Esophagus muscularis mucosa (tissue), 4 donors: Measurements from ENCODE around the gene COX6A2. TPM values are rescaled to one million over a fixed set of nuclear protein-coding genes. Genes with fewer than 3 reads are reported as not detected.

ENCODE experiments used
- DNase-seq: peaks from one replicate; pipeline ENCODE4 v3.0.0-alpha.2; 2017; ENCODE audit errors: extremely low spot score
- H3K27ac ChIP-seq, 4 donors: fragments of 200-600 bp; sonication (generic); replicated peaks in 1 of 4; 1 replicate in 3 of 4; 2 replicates in 1 of 4; pipeline ENCODE4 v1.5.1; 2016 to 2019; ENCODE audit warnings: mild to moderate bottlenecking in 1 of 4
- H3K27me3 ChIP-seq, 4 donors: fragments of 200-600 bp; sonication (generic); one replicate each; pipeline versions ENCODE4 v1.5.1 to v1.6.0; 2016 to 2019
- H3K36me3 ChIP-seq, 4 donors: fragments of 200-600 bp; sonication (generic); one replicate each; pipeline ENCODE4 v1.5.1; 2016 to 2019
- H3K4me1 ChIP-seq, 4 donors: fragments of 200-600 bp; sonication (generic); one replicate each; pipeline ENCODE4 v1.5.1; 2016 to 2019
- H3K4me3 ChIP-seq, 4 donors: fragments of 200-600 bp; sonication (generic); 1 replicate in 2 of 4; 2 replicates in 2 of 4; pipeline ENCODE4 v1.5.1; 2016 to 2019; ENCODE audit warnings: mild to moderate bottlenecking in 4 of 4, moderate library complexity in 1 of 4
- H3K9me3 ChIP-seq, 4 donors: fragments of 200-600 bp; sonication (generic); 1 replicate in 3 of 4; 2 replicates in 1 of 4; pipeline ENCODE4 v1.5.1; 2016 to 2019
- CTCF ChIP-seq, 3 experiments: fragments of 200-600 bp in 2 of 3; fragments of 450-650 bp in 1 of 3; sonication (generic) in 2 of 3; IDR thresholded peaks; one replicate each; pipeline ENCODE4 v1.5.1; 2017 to 2019; ENCODE audit warnings: antibody characterized with exemption in 3 of 3, mild to moderate bottlenecking in 2 of 3, moderate library complexity in 1 of 3
- EP300 ChIP-seq: sonication (generic); formaldehyde crosslinking; IDR thresholded peaks from one replicate; pipeline ENCODE4 v1.6.1; 2017; ENCODE audit warnings: antibody characterized with exemption
- POLR2A ChIP-seq: fragments of 450-650 bp; IDR thresholded peaks from one replicate; pipeline ENCODE4 v1.6.1; 2017; ENCODE audit warnings: antibody characterized with exemption, moderate library complexity, mild to moderate bottlenecking, low read depth
- POLR2AphosphoS5 ChIP-seq, 2 donors: sonication (generic); formaldehyde crosslinking; IDR thresholded peaks; one replicate each; pipeline ENCODE4 v1.6.1; 2017; ENCODE audit warnings: antibody characterized with exemption in 2 of 2
- WGBS: methylation state at CpG from one replicate; pipeline ENCODE4 v1.1.5; 2018; 5-methylcytosine and 5-hydroxymethylcytosine counted together
- intact Hi-C: fragments of 100-400 bp; cut with DNase I; formaldehyde crosslinking; loops from one replicate; pipeline ENCODE4 v1.15.1; 2023
- total RNA-seq, 4 donors: library from RNA; depleted of rRNA; stranded (reverse); fragments of >200 nt; gene quantifications; one replicate each; pipeline versions ENCODE4 v1.1.0 to v1.2.1, GENCODE V29; 2016

COX6A2 gene
- total RNA-seq, 4 donors from 2014 or later = 1.3 TPM; not detected in 3

- intact Hi-C loops = no loop called here
- WGBS = 3% methylated on average over 37 of the region's 63 CpGs
- peak; percentile 50 to 84 for TF ChIP-seq POLR2AphosphoS5 (IDR thresholded peaks at IDR 0.05)
- TF ChIP-seq POLR2A = no peak
- Histone ChIP-seq H3K9me3 (no peaks in the 10 kb centered on the region), H3K27ac (peak within 1 kb of the TSS; percentile 99 to 100 (median 99)), H3K27me3 (no peaks in the 10 kb centered on the region), H3K36me3 (peaks cover 40 to 43% (median 41%) of the 10 kb centered on the region in 4 donors), H3K4me3 (peak within 1 kb of the TSS; percentile 85 to 94 (median 89)), H3K4me1 (peaks cover 22 to 59% (median 58%) of the 10 kb centered on the region in 4 donors)
- DNase-seq = no peak
These were observed 43.9 kb upstream of the COX6A2 start, which contains the start of gene TGFB1I1 for GRCh38 chr16:31471875-31472708. Gene TGFB1I1, plus strand, starts transcription at chr16:31472152. Its CDS starts 37 bp downstream, at chr16:31472189.

- intact Hi-C loops = no loop called here
- H3K36me3 ChIP-seq = peaks cover 33 to 43% (median 41%) of the 10 kb centered on the region in 4 donors
- H3K9me3 ChIP-seq = no peaks in the 10 kb centered on the region
- no peak for TF ChIP-seq CTCF (IDR thresholded peaks at IDR 0.05)
- TF ChIP-seq POLR2AphosphoS5 (IDR thresholded peaks at IDR 0.05) = no peak
- TF ChIP-seq EP300 = no peak
- no peak for TF ChIP-seq POLR2A
- H3K4me3 ChIP-seq = peak overlapping the region; percentile 85 to 94 (median 89)
- peak overlapping the region; percentile 99 to 100 (median 99) for H3K27ac ChIP-seq
- no peak for DNase-seq
- peaks cover 22 to 51% (median 51%) of the 10 kb centered on the region in 4 donors for H3K4me1 ChIP-seq
- no peaks in the 10 kb centered on the region for H3K27me3 ChIP-seq
- 20% methylated on average over 9 of the region's 15 CpGs for WGBS
These were observed 43.2 kb upstream of the COX6A2 start for GRCh38 chr16:31471241-31471874.

- TF ChIP-seq POLR2A = no peak
- TF ChIP-seq CTCF (IDR thresholded peaks at IDR 0.05) = no peak
- TF ChIP-seq EP300 = no peak
- no peak for TF ChIP-seq POLR2AphosphoS5 (IDR thresholded peaks at IDR 0.05)
- no peak for DNase-seq
- Histone ChIP-seq H3K36me3 (peaks cover 30 to 43% (median 41%) of the 10 kb centered on the region in 4 donors), H3K9me3 (no peaks in the 10 kb centered on the region), H3K27ac (peak overlapping the region; percentile 99 to 100 (median 99)), H3K4me3 (peak overlapping the region in 3 of 4 donors; percentile 85 to 94 (median 87)), H3K27me3 (no peaks in the 10 kb centered on the region), H3K4me1 (peaks cover 22 to 44% (median 43%) of the 10 kb centered on the region in 4 donors)
- 80% methylated on average over 3 of the region's 3 CpGs for WGBS
- intact Hi-C loops = no loop called here
These were observed 42.5 kb upstream of the COX6A2 start for GRCh38 chr16:31470615-31471014.

GRCh38 chr16:31467858-31468257 lies 39.7 kb upstream of the COX6A2 start:
- 97% methylated on average over 5 of the region's 5 CpGs for WGBS
- Histone ChIP-seq H3K9me3 (no peaks in the 10 kb centered on the region), H3K36me3 (peaks cover 18 to 46% (median 43%) of the 10 kb centered on the region in 4 donors), H3K27ac (no peak overlapping the region), H3K4me1 (peaks cover 11 to 18% (median 17%) of the 10 kb centered on the region in 4 donors), H3K4me3 (no peak overlapping the region), H3K27me3 (no peaks in the 10 kb centered on the region)
- intact Hi-C loops = no loop called here
- no peak for TF ChIP-seq POLR2AphosphoS5 (IDR thresholded peaks at IDR 0.05)
- TF ChIP-seq POLR2A = no peak
- no peak for TF ChIP-seq EP300
- no peak for TF ChIP-seq CTCF (IDR thresholded peaks at IDR 0.05)
- no peak for DNase-seq

GRCh38 chr16:31467151-31467773 lies 39.1 kb upstream of the COX6A2 start:
- H3K4me1 ChIP-seq = peaks cover 11 to 18% (median 15%) of the 10 kb centered on the region in 4 donors
- H3K27ac ChIP-seq = no peak overlapping the region
- TF ChIP-seq EP300 = no peak
- no peak for TF ChIP-seq POLR2AphosphoS5 (IDR thresholded peaks at IDR 0.05)
- TF ChIP-seq CTCF (IDR thresholded peaks at IDR 0.05) = no peak
- no peak for TF ChIP-seq POLR2A
- 82% methylated on average over 4 of the region's 5 CpGs for WGBS
- no peaks in the 10 kb centered on the region for H3K9me3 ChIP-seq
- no peak overlapping the region for H3K4me3 ChIP-seq
- DNase-seq = no peak
- intact Hi-C loops = no loop called here
- no peaks in the 10 kb centered on the region for H3K27me3 ChIP-seq
- peaks cover 24 to 52% (median 49%) of the 10 kb centered on the region in 4 donors for H3K36me3 ChIP-seq
